Measurements from ENCODE around the gene PLA2G15. TPM values are rescaled to one million over a fixed set of nuclear protein-coding genes. Genes with fewer than 3 reads are reported as not detected.

The PLA2G15 gene
- total and polyA plus RNA-seq, 2 experiments from 2014 or later: 3.1 to 14.8 TPM

GRCh38 chr16:68283346-68283745, 38.2 kb downstream of the PLA2G15 start:
- H3K9me2 ChIP-seq (ENCODE audit: insufficient read depth): no peaks in the 10 kb centered on the region
- Mint-ChIP-seq H3K4me3 (no peak overlapping the region), H3K27me3 (ENCODE audit: insufficient read depth, low read depth, poor library complexity) (no peaks in the 10 kb centered on the region), H3K9me3 (no peaks in the 10 kb centered on the region; the same call in 2 of the 3 replicates), H3K27ac (no peak overlapping the region; the same call in 1 of the 2 replicates), H3K4me1 (no peaks in the 10 kb centered on the region), H3K36me3 (ENCODE audit: low read depth) (peaks cover 32% of the 10 kb centered on the region)
- H4K20me1 ChIP-seq (replicated peaks; ENCODE audit: insufficient read depth): peaks cover 6% of the 10 kb centered on the region; the same call in 1 of the 2 replicates
- no peaks in the 10 kb centered on the region for H3K79me2 ChIP-seq (replicated peaks; ENCODE audit: insufficient read depth)
- H3K36me3 ChIP-seq (ENCODE audit: insufficient read depth): no peaks in the 10 kb centered on the region
- no peak overlapping the region for H3K27ac ChIP-seq (ENCODE audit: low read depth)
- H2AFZ ChIP-seq: no peak overlapping the region
- no peak for TF ChIP-seq POLR2AphosphoS5 (IDR thresholded peaks at IDR 0.05; ENCODE audit: low read depth)
- no peak for TF ChIP-seq ZNF331 (CRISPR knock-in tag; IDR thresholded peaks at IDR 0.05; ENCODE audit: low read depth)
- TF ChIP-seq JUNB (IDR thresholded peaks at IDR 0.05; ENCODE audit: unreplicated experiment): no peak
- no peak for TF ChIP-seq NANOG (IDR thresholded peaks at IDR 0.05; ENCODE audit: borderline replicate concordance)
- no peak for TF ChIP-seq EZH2 (IDR thresholded peaks at IDR 0.05; ENCODE audit: low read depth, unreplicated experiment)
- no peak for TF ChIP-seq STAT1 (IDR thresholded peaks at IDR 0.05; ENCODE audit: unreplicated experiment)
- no peak for TF ChIP-seq ZNF114 (CRISPR knock-in tag; IDR thresholded peaks at IDR 0.05)
- TF ChIP-seq ETS1 (IDR thresholded peaks at IDR 0.05): no peak
- TF ChIP-seq EZH2phosphoT487 (IDR thresholded peaks at IDR 0.05; ENCODE audit: unreplicated experiment): no peak
- TF ChIP-seq ZNF462 (CRISPR knock-in tag; IDR thresholded peaks at IDR 0.05): no peak
- no peak for TF ChIP-seq CREB1 (CRISPR knock-in tag; IDR thresholded peaks at IDR 0.05; ENCODE audit: low read depth)
- TF ChIP-seq, protein P1, sequence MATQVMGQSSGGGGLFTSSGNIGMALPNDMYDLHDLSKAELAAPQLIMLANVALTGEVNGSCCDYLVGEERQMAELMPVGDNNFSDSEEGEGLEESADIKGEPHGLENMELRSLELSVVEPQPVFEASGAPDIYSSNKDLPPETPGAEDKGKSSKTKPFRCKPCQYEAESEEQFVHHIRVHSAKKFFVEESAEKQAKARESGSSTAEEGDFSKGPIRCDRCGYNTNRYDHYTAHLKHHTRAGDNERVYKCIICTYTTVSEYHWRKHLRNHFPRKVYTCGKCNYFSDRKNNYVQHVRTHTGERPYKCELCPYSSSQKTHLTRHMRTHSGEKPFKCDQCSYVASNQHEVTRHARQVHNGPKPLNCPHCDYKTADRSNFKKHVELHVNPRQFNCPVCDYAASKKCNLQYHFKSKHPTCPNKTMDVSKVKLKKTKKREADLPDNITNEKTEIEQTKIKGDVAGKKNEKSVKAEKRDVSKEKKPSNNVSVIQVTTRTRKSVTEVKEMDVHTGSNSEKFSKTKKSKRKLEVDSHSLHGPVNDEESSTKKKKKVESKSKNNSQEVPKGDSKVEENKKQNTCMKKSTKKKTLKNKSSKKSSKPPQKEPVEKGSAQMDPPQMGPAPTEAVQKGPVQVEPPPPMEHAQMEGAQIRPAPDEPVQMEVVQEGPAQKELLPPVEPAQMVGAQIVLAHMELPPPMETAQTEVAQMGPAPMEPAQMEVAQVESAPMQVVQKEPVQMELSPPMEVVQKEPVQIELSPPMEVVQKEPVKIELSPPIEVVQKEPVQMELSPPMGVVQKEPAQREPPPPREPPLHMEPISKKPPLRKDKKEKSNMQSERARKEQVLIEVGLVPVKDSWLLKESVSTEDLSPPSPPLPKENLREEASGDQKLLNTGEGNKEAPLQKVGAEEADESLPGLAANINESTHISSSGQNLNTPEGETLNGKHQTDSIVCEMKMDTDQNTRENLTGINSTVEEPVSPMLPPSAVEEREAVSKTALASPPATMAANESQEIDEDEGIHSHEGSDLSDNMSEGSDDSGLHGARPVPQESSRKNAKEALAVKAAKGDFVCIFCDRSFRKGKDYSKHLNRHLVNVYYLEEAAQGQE (IDR thresholded peaks at IDR 0.05; ENCODE audit: unreplicated experiment): no peak
- H3F3A ChIP-seq (replicated peaks; ENCODE audit: low read depth): peaks cover 5% of the 10 kb centered on the region; the same call in 1 of the 2 replicates
- DNase-seq (ENCODE audit: low spot score): no peak
- ATAC-seq: no peak
- no peak overlapping the region for H3K4me3 ChIP-seq
- no peak overlapping the region for H3K4me2 ChIP-seq
- H3K4me1 ChIP-seq (ENCODE audit: insufficient read depth): no peaks in the 10 kb centered on the region
- no peaks in the 10 kb centered on the region for H3K27me3 ChIP-seq (ENCODE audit: insufficient read depth)

Measured in GM23338 (cell line).